Measurements from ENCODE around the gene AOPEP.

DNA sequence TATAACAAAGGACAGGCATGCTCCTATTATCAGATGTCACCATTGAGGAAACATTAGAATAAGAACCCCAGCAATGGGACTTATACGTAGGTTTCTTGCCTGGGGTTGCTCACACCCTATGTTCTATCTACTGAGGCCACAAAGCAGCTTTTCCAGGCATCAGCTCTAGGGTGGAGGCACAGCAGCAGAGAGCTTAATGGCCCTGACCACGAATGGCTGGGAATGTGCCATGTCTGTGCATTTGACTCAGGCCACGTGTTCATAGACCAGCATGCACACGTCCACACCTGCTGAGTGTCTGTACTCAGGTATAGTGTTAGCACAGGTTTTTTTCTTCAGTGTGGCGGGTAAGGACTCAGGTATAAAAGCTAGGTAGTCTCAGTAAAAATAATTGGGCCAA is 129.4 kb downstream of the AOPEP start:
- TF ChIP-seq, protein P1, sequence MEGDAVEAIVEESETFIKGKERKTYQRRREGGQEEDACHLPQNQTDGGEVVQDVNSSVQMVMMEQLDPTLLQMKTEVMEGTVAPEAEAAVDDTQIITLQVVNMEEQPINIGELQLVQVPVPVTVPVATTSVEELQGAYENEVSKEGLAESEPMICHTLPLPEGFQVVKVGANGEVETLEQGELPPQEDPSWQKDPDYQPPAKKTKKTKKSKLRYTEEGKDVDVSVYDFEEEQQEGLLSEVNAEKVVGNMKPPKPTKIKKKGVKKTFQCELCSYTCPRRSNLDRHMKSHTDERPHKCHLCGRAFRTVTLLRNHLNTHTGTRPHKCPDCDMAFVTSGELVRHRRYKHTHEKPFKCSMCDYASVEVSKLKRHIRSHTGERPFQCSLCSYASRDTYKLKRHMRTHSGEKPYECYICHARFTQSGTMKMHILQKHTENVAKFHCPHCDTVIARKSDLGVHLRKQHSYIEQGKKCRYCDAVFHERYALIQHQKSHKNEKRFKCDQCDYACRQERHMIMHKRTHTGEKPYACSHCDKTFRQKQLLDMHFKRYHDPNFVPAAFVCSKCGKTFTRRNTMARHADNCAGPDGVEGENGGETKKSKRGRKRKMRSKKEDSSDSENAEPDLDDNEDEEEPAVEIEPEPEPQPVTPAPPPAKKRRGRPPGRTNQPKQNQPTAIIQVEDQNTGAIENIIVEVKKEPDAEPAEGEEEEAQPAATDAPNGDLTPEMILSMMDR (IDR thresholded peaks at IDR 0.05): no peak
- TF ChIP-seq EP300 (IDR thresholded peaks at IDR 0.05) (no peak), POLR2A (IDR thresholded peaks at IDR 0.05) (no peak)

Data from gastroesophageal sphincter (tissue), 3 donors.